Parathyroid adenoma (tissue), 2 donors: ENCODE results near the gene KIAA0586.

ENCODE experiments used
- H2AFZ ChIP-seq: fragments of 300-600 bp; sonication (generic); one replicate; pipeline ENCODE4 v1.7.0; 2017; ENCODE audit warnings: antibody characterized with exemption, mild to moderate bottlenecking
- H3K27ac ChIP-seq: fragments of 300-600 bp; sonication (generic); one replicate; pipeline ENCODE4 v1.7.0; 2017
- H3K27me3 ChIP-seq: fragments of 300-600 bp; sonication (generic); one replicate; pipeline ENCODE4 v1.7.0; 2017; ENCODE audit warnings: low read length; ENCODE audit not compliant: control insufficient read depth, insufficient read depth
- H3K36me3 ChIP-seq: fragments of 300-600 bp; sonication (generic); one replicate; pipeline ENCODE4 v1.7.0; 2017; ENCODE audit warnings: low read length; ENCODE audit not compliant: control insufficient read depth, insufficient read depth
- H3K4me1 ChIP-seq: fragments of 300-600 bp; sonication (generic); one replicate; pipeline ENCODE4 v1.7.0; 2017; ENCODE audit warnings: control low read depth
- H3K4me2 ChIP-seq: fragments of 300-600 bp; sonication (generic); one replicate; pipeline ENCODE4 v1.7.0; 2017; ENCODE audit warnings: low read length
- H3K4me3 ChIP-seq: fragments of 300-600 bp; sonication (generic); one replicate; pipeline ENCODE4 v1.7.0; 2017; ENCODE audit warnings: low read depth, low read length
- H3K79me2 ChIP-seq: fragments of 300-600 bp; sonication (generic); one replicate; pipeline ENCODE4 v1.7.0; 2017; ENCODE audit warnings: control low read depth
- H3K9ac ChIP-seq: fragments of 300-600 bp; sonication (generic); one replicate; pipeline ENCODE4 v1.7.0; 2017; ENCODE audit warnings: mild to moderate bottlenecking
- H3K9me3 ChIP-seq: fragments of 300-600 bp; sonication (generic); one replicate; pipeline ENCODE4 v1.7.0; 2017; ENCODE audit warnings: low read length; ENCODE audit not compliant: control insufficient read depth
- TF ChIP-seq, protein P1 (sequence below): fragments of 300-600 bp; sonication (generic); IDR thresholded peaks from one replicate; pipeline ENCODE4 v1.7.0; 2017; ENCODE audit warnings: antibody characterized with exemption, mild to moderate bottlenecking
- donor health status: primary hyperparathyroidism.

Gene KIAA0586

DNA sequence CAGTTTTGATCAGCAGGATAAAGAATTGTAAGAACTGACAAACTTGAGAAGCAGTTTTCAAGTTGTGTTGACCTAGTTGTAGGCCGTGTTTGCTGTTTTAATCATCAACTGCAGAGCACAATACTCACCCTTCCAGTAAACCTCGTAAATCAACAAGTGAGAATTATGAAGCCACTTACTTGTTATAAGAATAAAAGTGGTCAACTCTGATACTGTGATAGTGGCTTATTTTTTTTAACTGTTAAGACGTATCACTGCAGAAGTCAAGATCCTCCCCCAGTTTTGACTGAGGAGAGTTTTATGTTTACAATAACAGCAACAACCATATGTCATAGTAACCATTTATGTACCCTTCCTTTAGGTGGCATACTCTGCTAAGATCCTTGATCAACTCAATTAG, 109.5 kb downstream of the KIAA0586 start:
- no peak overlapping the region for H3K4me3 ChIP-seq
- no peak overlapping the region for H3K9ac ChIP-seq
- H2AFZ ChIP-seq: no peak overlapping the region
- TF ChIP-seq, protein P1, sequence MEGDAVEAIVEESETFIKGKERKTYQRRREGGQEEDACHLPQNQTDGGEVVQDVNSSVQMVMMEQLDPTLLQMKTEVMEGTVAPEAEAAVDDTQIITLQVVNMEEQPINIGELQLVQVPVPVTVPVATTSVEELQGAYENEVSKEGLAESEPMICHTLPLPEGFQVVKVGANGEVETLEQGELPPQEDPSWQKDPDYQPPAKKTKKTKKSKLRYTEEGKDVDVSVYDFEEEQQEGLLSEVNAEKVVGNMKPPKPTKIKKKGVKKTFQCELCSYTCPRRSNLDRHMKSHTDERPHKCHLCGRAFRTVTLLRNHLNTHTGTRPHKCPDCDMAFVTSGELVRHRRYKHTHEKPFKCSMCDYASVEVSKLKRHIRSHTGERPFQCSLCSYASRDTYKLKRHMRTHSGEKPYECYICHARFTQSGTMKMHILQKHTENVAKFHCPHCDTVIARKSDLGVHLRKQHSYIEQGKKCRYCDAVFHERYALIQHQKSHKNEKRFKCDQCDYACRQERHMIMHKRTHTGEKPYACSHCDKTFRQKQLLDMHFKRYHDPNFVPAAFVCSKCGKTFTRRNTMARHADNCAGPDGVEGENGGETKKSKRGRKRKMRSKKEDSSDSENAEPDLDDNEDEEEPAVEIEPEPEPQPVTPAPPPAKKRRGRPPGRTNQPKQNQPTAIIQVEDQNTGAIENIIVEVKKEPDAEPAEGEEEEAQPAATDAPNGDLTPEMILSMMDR: no peak
- no peaks in the 10 kb centered on the region for H3K9me3 ChIP-seq
- no peaks in the 10 kb centered on the region for H3K27me3 ChIP-seq
- no peaks in the 10 kb centered on the region for H3K79me2 ChIP-seq
- H3K27ac ChIP-seq: no peak overlapping the region
- H3K36me3 ChIP-seq: no peaks in the 10 kb centered on the region
- no peak overlapping the region for H3K4me2 ChIP-seq
- H3K4me1 ChIP-seq: no peaks in the 10 kb centered on the region

DNA sequence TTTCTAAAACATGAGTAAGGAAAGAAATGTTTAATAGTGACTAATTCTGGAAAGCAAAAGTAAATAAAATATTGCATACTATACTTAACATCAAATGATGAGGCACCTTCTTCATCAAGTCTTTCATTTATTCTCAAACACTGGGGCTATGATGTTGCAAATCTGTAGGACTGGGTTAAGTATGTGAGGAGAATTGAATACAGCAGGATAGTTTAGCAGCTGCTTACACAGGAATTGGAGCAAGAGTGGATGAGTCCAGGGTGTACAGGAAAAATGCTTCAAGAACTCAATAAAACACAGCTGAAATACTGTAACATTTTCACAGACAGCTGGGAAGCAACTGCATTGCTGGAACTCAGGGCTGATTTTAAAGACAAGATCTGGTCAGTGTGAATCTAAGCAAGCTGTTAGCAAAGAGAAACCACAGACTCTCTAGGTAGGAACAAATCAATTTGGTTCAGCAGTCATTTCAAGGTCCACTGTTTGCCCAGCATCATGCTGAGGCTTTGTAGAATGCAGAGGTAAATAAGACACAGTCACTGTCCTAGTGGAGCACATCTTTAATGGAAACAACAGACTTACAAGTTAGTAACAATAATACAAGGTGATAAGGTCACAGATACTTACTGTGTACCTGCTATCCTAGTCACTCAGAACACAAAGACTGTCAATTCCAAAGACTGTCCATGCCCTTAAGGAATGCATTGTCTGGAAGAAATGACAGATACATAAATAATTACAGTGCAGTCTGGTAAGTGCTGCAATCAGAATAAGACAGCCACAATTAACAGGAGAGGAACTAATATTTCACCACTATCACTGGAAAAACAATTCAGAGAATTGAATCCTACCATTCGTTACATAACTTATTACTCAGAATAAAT, 113.5 kb downstream of the KIAA0586 start:
- Histone ChIP-seq H3K4me1 (no peaks in the 10 kb centered on the region), H3K36me3 (no peaks in the 10 kb centered on the region), H3K4me3 (no peak overlapping the region), H3K79me2 (no peaks in the 10 kb centered on the region), H3K27ac (no peak overlapping the region), H3K9ac (no peak overlapping the region), H2AFZ (no peak overlapping the region), H3K4me2 (no peak overlapping the region), H3K27me3 (no peaks in the 10 kb centered on the region), H3K9me3 (no peaks in the 10 kb centered on the region)
- TF ChIP-seq, protein P1: no peak

GRCh38 chr14:58541633-58542022, 114.1 kb downstream of the KIAA0586 start:
- H3K9ac ChIP-seq: no peak overlapping the region

DNA sequence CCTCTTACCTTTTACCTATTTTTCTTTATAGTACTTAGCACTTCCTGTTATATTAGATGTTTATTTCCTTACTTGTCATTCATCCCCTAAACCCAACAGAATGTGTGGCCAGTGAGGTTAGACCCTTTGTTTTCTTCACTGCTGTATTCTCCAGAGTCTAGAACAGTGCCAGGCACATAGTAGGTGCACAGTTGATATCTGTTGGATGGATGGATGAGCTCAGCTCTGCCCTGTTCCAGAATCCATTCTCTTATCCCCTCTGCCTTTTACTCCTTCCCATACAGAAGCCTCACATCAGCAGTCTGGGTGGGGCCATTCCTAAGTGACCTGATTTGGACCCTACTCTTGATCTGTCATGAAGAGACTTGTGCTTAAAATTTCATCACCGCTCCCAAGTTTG, 115.7 kb downstream of the KIAA0586 start:
- no peak overlapping the region for H3K4me3 ChIP-seq
- TF ChIP-seq, protein P1: no peak
- no peaks in the 10 kb centered on the region for H3K4me1 ChIP-seq
- H2AFZ ChIP-seq: no peak overlapping the region
- no peaks in the 10 kb centered on the region for H3K9me3 ChIP-seq
- H3K36me3 ChIP-seq: no peaks in the 10 kb centered on the region
- no peak overlapping the region for H3K9ac ChIP-seq
- H3K79me2 ChIP-seq: no peaks in the 10 kb centered on the region
- H3K27ac ChIP-seq: no peak overlapping the region
- no peak overlapping the region for H3K4me2 ChIP-seq
- no peaks in the 10 kb centered on the region for H3K27me3 ChIP-seq

More at GRCh38 chr14:58541633-58542022, 114.1 kb downstream of the KIAA0586 start:
- no peaks in the 10 kb centered on the region for H3K4me1 ChIP-seq
- no peak overlapping the region for H3K27ac ChIP-seq
- H3K4me3 ChIP-seq: no peak overlapping the region
- no peak overlapping the region for H2AFZ ChIP-seq
- no peaks in the 10 kb centered on the region for H3K9me3 ChIP-seq
- H3K4me2 ChIP-seq: no peak overlapping the region
- no peaks in the 10 kb centered on the region for H3K27me3 ChIP-seq
- no peaks in the 10 kb centered on the region for H3K79me2 ChIP-seq
- no peaks in the 10 kb centered on the region for H3K36me3 ChIP-seq
- TF ChIP-seq, protein P1: no peak

DNA sequence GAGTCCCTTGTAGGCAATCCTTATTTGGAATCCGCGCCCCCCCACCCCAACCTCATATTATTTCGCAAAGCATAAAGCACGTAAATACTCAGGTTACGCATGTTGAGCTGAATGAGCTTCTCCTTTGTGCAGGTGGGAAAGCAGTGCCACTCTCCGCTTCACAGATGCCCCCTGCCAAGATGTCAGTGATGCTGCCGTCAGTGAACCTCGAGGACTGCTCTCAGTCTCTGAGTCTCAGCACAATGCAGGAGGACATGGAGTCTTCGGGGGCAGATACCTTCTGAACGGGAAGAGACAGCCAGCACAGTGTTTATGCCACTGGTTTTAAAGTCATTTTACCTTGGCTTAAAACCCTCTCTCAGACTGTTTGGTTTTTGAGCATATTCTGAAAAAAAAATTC, 120.1 kb downstream of the KIAA0586 start:
- H3K27ac ChIP-seq: no peak overlapping the region
- H3K27me3 ChIP-seq: no peaks in the 10 kb centered on the region
- no peaks in the 10 kb centered on the region for H3K79me2 ChIP-seq
- no peak overlapping the region for H3K4me2 ChIP-seq
- no peaks in the 10 kb centered on the region for H3K36me3 ChIP-seq
- H3K9me3 ChIP-seq: no peaks in the 10 kb centered on the region
- TF ChIP-seq, protein P1: no peak
- no peak overlapping the region for H2AFZ ChIP-seq
- H3K4me1 ChIP-seq: no peaks in the 10 kb centered on the region
- no peak overlapping the region for H3K9ac ChIP-seq
- H3K4me3 ChIP-seq: no peak overlapping the region
